Stimulated activated CD4-positive, alpha-beta T cell treated with anti-CD3 and anti-CD28 coated beads, Interleukin-12 subunit alpha, Interleukin-12 subunit beta, amount 100 ng/mL, for 4 hours (primary cell): ENCODE measurements around the gene CAB39.
"Not testable (repeated sequence)": the region's sequence is repeated elsewhere in the genome, so short reads cannot be mapped to it uniquely, and the experiment has no call there.

ENCODE experiments used
- DNase-seq: peaks from one replicate; pipeline ENCODE4 v3.0.0-alpha.2; 2020

CAB39 gene

DNA sequence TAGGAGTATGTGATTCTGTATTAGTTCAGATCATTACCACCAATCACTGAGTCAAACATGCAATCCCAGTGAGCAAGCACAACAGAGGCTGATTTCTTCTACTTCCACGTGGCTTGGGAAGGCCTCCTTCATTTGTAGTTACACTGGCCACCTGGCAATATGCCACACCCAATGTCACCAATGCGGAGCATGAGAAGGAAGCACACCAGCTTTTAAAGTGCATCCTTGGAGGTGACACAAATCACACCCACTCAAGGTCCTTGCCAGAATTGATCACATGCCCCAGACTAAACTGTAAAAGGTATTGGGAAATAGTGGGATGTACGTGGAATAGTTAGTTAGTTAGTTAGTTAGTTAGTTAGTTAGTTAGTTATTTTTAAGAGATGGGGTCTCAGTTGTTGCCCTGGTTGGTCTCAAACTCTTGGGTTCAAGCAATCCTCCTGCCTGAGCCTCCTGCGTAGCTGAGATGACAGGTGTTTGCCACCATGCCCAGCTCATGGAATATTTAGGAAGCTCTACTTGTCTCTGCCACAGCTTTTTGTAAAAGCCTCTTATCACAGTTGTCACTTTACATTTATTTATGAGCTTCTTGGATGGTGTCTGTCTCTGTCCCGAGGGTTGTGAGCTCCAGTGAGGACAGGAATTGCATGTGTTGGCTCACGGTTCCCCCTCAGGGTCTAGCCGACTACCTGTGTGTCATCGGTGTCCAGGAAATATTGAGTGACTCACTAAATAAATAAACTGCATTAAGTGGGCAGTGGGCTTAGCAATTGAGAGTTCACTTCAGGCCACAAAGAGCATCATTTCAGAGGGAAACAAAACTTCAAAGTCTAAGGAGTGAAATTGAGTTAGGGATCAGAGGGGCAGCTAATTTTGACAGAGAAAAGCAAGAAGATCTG, 28.1 kb upstream of the CAB39 start:
- no peak for DNase-seq

DNA sequence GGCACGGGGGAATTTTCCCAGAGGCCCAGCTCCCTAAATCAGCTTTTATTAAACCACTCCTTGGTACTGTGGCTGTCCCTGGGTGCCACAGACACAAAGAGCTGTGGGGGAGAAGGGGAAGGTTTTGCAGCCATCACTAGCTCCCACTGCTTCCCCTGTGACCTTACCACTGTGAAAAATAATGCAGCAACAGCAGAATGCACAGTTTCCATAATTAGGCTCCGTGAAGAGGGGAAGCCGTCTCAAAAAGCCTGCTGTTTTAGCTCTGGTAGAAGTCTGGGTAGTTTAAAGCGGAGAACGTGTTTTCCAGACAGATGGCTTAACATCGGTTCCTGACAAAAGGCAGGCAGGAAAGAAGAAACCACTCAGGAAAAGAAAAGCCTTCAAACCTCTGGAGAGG, 27.5 kb upstream of the CAB39 start:
- DNase-seq, result no peak

DNA sequence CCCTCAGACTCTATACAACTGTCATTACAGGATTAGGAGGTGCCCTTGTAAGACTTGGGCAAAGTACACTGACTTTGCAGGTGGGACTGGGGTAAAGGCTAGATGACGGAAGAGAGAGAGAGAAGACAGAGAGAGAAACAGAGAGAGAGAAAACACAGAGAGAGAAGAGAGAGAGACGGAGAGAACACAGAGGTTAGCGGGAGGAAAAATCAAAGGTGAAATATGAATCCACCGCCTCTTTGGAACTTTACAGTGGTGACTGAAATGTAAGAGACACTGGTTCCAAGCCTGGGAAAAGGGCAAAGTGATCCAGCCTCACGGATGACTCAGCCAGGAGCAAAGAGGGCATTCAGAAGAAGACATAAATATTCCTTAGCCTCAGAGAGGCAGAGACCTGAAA, 25.1 kb upstream of the CAB39 start:
- no peak for DNase-seq

DNA sequence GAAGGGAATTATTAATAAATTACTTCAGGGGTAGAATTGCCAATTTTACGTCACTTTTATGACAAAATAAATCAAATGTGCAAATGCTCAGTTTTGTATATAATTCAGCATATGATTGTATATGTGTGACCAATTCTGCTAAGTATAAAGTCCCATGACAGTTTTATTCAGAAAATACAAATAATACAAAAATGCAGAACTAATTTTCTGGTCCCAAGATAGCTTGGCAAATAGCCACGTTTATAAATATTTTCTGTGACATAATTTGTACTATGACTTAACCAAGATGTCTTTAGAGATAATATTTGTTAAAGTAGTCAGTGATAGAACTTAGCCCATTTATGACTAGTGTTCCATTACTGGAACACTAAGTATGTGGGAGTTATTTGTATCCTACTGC, 24.2 kb upstream of the CAB39 start:
- DNase-seq, result no peak

DNA sequence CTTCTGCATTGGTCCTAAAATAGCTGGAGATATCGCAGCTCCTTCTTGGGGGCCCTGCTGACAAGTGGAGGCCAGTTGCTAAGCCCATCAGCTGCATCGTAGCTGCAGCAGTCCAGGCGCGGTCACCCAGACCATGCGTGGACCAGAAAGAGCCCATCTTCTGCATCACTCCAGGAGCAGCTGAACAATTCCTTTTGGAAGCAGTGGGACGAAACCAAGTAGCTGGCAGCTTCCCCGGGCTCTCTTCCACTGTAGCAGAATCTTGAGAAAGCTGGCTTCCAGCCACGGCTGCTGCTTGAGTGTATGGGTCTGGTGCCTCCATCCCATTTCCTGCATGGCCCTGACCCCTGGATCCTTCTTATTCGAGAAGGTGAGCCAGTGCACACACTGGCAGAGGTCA, 22.2 kb upstream of the CAB39 start:
- DNase-seq, result no peak

DNA sequence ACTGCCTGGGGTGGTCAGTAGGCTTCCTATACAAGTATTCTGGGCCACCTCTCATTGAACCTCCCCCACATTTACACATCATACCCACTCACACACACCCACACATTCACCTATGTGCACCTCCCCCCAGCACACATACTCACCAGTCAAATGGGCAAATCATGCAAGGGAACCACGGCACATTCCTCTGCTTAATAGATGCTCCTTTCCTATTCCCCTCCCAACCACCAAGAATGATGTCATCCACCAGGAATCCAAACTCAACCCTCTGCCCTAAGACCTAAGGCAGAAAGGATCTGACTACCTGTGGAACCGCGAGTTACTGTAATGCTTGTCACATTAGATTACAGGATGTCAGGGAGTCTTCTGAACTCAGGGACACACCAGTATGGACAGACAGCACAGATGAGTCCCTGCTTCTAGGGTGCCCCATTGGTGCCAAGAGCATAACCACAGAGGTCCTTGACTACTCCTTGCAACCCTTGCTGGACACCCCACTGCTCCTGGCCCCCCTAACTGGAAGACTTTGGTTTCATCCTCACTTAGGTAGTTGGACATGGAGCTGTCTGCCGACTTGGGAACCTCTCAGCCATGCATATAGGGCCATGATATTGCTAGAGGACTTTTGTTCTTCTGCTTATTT, 21.5 kb upstream of the CAB39 start:
- DNase-seq, result no peak

DNA sequence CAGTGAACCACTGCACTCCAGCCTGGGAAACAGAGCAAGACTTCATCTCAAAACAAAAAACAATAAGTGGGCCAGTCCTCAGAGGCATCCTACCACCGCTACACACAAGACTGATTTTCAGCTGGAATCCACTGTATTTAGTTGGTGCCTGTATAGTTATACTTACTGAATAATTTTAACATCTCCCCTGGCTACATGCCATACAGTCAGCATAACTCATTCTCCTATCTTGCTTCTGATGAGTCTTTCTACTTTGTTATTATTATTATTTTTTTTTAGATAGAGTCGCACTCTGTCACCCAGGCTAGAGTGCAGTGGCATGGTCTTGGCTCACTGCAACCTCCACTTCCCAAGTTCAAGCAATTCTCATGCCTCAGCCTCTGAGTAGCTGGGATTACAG, 19.9 kb upstream of the CAB39 start:
- no peak for DNase-seq

DNA sequence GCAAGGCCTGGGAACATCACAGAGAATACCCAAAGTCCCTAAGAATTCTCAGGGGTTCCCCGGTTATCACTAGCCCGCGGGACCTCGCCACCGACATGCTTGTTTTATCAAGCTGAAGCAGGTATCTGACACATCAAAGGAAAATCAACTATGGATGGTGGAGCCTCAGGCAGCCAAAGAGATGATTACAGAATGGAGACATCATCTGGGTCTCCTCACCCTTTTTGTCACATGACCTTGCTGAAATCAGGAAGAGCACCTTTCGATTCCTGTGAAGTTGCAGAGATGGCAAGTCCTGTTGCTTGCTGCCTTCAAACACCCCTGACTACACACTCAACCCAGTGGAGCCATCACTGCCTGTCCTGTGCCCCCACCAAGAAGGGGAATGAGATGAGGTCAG, 19.2 kb upstream of the CAB39 start:
- DNase-seq, result no peak

DNA sequence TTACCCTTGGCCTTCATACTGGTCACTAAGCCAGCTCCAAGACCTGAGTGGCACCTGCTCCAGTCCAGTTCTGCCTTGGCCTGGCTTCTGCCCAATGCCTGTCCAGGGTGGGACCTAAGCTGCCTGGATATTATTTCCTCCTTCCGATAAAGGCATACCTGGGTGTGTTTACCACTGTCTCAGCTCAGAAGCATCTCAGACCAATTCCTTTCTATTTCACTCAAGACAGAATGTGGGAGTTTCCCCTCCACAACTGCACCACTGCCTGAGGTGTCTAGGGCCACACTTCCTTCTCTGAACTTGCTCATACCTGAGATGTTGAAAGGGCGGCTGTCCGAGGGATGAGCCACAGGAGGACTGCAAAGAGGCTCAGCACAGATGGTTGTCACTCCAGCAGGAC, 18.4 kb upstream of the CAB39 start:
- no peak for DNase-seq

DNA sequence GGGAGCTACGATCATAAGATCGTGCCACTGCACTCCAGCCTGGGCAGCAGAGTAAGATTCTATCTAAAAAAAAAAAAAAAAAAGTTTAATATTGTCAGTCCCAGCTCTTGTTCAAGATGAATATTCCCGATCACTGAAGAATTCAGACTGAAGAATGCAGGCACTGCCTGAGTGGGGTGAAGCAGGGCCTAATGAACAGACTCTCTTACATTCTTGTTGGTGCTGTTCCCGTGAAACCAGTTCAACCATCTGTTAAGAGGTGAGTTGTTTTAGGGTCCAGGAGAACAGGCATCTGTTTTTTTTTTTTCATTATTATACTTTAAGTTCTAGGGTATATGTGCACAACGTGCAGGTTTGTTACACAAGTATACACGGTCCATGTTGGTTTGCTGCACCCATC, 17.1 kb upstream of the CAB39 start:
- no peak for DNase-seq

DNA sequence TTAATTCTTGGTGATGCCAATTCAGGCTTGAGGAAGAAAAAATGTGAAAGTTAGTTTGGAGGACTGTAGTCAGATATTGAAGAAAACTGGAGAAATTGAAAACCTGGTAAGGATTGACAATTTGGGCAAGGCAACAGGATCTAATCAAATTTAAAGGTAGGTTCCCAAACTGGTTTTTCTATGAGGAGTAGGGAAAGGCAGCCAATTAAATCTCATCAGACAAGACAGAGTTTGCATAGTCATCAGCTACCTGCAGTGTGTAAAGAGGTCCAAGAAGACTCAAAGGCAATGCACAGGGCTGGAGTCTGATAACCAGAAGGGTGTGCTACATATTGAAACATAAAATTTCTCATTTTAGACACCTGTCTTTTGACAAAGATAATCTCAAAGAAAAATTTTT, 16.0 kb upstream of the CAB39 start:
- DNase-seq, result no peak

DNA sequence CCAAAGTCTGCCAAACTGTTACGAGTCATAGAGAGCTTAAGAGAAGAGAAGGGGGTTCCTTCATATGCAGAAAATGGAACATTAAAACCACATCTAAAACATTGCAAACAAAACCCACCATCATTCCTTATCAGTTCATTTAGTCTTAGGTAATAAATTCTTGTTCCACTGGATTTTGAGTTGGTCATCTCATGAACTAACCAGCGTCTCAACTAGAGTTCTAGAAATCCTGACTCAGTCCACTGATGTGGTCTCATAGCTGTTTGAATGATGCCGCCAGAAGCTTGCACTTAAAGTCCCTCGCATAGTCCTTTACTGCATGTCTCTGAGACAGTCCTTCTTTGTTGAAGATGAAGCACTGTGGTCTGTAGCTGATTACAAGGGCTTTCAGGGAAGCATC, 15.0 kb upstream of the CAB39 start:
- DNase-seq, result no peak

DNA sequence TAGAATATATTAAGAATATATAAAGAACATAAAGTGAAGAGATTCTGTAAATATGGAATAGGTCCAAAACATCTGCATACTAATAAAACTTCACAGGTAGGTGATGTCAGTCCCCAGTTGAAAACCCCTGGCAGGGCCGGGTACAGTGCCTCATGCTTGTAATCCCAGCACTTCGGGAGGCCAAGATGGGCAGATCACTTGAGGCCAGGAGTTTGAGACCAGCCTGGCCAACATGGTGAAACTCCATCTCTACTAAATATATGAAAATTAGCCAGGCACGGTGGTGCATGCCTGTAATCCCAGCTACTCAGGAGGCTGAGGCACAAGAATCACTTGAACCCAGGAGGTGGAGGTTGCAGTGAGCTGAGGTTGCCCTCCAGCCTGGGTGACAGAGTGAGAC, 13.9 kb upstream of the CAB39 start:
- DNase-seq, result not testable (repeated sequence)

DNA sequence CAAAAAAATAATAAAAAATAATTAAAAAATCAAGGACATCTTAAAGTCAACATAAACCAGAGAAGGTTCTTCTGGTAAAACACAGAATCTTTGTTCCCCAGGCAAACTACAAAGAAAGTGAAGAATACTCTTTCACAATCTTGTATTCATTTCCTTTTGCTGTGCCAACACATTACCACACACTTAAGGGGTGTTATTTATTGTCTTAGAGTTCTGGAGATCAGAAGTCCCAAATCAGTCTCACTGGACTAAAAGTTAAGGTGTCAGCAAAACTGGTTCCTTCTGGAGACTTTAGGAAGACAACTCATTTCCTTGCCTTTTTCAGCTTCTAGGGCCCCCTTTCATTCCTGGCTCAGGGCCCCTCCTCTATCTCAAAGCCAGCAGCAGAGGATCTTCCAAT, 12.2 kb upstream of the CAB39 start:
- no peak for DNase-seq

DNA sequence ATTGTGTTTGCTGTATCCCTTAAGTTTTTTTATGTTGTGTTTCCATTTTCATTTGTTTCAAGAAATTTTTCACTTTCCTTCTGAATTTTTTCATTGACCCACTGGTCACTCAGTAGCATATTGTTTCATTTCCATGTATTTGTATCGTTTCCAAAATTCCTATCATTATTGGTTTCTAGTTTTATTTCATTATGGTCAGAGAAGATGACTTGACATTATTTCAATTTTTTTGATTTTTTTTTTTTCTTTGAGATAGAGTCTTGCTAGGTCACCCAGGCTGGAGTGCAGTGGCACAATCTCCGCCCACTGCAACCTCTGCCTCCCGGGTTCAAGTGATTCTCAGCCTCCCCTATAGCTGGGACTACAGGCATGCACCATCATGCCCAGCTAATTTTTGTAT, 11.3 kb upstream of the CAB39 start:
- no peak for DNase-seq

DNA sequence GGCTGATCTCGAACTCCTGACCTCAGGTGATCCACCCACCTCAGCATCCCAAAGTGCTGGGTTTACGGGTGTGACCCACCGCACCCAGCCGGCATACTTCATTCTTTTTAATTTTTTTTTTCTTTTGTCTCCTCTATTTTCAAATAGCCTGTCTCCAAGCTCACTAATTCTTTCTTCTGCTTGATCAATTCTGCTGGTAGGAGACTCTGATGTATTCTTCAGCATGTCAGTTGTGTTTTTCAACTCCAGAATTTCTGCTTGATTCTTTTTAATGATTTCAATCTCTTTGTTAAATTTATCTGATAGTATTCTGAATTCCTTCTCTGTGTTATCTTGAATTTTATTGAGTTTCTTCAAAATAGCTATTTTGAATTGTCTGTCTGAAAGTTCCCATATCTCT, 10.2 kb upstream of the CAB39 start:
- DNase-seq, result not testable (repeated sequence)

DNA sequence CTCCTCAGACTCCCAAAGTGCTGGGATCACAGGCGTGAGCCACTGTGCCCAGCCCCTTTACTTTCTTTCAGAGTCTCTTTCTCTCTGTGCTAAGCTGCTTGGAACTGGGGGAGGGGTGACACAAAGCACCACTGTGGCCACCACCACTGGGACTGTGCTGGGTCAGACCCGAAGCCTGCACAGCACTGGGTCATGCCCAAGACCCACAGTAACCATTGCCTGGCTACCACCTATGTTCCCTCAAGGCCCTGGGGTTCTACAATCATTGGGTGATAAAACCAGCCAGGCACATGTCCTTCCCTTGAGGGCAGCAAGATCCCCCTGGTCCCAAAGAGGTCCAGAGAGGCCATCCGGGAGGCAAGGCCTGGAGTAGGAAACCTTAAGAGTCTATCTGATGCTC, 9.1 kb upstream of the CAB39 start:
- DNase-seq, result no peak

DNA sequence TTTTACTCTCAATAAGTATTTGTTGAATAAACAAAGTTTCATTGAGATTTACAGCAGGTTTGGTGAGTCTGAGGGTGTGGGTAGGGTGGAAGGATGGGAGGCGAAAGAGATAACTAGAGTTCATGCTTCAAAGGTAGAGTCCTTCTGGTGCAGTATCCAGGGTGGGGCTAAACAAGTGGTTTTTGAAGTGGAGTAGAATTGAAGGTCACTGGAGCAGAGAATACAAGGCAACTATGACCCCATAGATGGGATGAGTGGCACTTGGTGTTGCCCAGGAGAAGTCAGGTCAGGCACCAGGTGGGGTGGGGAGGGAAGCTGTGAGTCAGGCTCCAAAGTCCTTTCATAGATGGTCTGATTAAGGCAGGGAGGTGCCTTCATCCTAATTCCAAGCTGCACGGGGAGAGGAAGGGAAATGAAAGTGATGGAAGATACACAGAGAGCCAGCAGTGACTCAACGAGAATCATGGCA, 6.6 kb upstream of the CAB39 start:
- no peak for DNase-seq

DNA sequence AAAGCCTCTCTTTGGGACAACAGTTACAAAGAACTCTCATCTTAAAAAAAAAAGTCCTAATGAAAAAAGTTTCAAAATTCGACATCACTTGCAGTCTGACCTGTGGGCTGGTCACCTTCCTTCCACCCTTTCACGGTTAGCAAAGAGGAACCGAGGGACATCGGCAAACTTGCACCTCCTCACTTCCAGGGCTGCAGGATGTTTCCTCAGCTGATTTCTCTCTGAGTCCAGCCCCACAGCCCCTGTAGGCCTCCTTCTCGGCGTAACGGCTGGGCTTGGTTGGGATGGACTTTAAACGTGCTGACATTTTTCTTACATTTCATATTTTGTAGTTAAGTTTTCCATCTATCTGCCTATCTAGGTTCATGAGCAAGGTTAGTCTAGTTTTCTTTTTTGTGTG, 5.7 kb upstream of the CAB39 start:
- DNase-seq, result no peak

DNA sequence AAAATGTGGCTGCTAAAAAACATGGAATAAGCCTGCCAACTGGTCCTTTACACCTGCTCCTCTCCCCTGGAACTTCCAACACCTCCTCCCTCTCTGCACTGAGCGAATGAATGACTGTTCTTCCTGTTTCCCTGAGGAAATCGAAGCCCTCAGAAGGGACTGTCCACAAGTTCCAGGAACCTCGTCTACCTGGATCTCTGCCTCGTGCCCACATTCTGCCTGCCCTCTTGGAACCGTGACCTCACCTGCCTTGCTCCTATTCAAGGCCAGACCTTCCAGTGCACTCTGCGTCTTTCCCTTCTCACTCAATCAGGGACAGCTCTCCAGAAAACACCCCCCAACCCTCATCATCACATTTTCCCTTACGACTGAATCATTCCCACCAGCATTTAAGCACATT, 4.4 kb upstream of the CAB39 start:
- DNase-seq, result no peak

DNA sequence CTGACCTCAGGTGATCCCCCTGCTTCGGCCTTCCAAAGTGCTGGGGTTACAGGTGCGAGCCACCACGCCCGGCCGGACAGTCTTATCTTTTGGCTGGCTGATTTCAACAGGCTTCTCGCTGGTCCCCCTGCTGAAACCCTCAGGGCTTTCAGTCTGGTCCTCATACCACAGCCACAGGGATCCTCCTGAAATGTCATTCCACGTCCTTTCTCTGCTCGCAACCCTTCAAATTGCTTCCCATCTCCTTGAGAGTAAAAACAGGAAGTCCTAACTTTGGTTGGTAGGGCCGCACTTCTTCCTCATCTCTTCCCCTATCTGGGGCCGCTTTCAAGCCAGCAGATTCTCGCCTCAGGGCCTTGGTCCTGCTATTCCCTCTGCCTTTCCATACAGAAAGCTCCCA, 1.4 kb upstream of the CAB39 start:
- DNase-seq, result no peak

DNA sequence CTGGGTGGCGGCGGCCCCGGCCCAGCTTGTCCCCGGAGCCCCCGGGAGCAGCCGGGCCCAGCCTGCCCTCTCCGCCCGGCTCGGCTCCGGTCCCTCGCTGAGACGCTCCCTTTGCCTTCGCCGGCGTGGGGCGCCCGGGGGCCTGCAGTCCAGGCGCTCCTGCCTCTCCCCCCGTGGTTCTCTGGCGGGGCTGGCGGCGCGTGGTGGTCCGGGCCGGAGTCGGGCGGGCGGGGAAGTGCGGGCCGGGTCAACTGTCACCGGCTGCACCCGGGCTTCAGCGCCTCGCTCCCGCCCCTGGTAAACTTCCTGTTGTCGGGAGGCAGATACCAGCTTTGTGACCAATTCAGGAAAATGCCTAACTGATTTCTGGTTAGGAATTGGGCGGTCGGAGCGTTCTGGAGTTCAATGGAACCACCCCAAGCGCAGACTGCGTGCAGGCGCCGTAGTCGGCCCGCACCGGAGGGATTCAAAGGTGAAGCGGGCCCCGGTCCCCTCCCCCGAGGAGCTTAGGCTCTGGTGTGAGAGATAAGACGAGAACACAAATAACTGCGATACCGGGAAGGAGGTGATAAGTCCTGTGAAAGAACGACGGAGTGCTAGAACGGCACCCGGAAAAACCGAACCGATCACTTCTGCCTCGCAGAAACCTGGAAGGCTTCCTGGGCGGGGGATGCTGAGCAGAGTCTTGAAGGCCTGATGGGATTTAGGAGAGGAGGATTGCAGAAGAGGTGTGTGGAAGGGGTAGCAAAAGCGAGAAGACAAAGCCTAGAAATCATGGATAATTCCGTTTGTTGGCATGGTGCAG, 891 bp downstream of the CAB39 start:
- peak; percentile 39 for DNase-seq

DNA sequence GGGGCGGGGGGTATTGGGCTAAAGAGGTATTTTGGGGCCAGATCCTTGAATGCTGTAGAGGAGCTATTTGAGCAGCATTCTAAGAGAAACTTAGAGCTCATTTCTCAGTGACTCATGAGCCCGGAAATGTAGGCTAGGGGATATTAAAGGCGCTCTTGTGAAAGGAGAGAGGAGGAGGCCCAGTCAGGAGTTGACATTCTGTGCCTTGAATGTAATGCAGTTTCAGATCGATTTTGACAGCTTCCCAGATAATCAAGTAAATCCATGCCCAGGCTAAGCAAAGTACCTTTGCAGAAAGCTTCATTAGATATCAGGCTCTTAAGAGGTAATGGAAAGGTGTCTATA, 1.5 kb downstream of the CAB39 start:
- no peak for DNase-seq

DNA sequence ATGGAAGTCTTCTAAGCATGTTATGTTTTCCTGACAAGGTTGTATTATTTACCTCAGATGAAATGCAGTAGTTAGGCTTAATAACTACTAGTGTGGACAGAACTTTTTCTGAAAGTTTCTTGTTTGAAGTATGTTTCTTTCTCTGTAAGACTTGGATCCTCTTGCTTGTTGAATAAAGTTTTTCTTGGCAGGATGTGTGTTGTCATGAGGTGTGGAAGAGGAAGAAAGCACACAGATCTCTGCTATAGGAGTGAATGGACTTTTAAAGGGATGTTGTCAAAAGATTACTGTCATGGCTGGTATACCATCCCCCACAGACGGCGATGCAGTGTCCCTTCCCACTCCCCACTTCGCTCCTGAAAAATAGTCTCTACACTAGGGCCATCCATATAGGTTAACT, 2.6 kb downstream of the CAB39 start:
- DNase-seq, result no peak
